Measurements from ENCODE around the gene AP3D1. TPM values are rescaled to one million over a fixed set of nuclear protein-coding genes. Genes with fewer than 3 reads are reported as not detected.

The AP3D1 gene
- total and polyA plus RNA-seq, 4 donors: 21.7 to 79.8 (median 59.6) TPM

DNA sequence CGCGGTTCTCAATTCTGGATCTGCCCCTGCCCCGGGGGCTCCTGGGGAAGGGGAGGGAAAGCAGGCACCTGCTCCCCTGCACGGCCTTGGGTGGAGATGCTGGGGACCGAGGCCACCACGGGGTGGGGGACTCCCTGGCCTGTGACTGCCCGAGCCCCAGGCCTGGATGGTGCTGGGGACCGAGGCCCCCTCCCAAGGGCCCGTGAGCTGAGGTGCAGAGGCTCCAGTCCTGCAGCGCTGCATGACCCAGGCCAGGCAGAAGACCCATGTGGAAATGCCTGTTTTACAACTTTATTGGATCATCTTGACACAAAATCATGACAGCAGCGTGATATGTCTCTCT, 50.7 kb downstream of the AP3D1 start:
- H3K4me3 ChIP-seq (ENCODE audit: low read depth in 1 of 3, low read length in 3 of 3): no peak overlapping the region
- 96% methylated on average over 11 of the region's 11 CpGs for WGBS
- peaks cover 4 to 9% (median 7%) of the 10 kb centered on the region in 4 donors for H3K4me1 ChIP-seq (ENCODE audit: control insufficient read depth in 4 of 4, insufficient read depth in 4 of 4, low read length in 3 of 4)
- H3K27me3 ChIP-seq (ENCODE audit: control insufficient read depth in 4 of 4, insufficient read depth in 4 of 4, low read length in 3 of 4): no peaks in the 10 kb centered on the region
- H3K36me3 ChIP-seq (ENCODE audit: control insufficient read depth in 4 of 4, insufficient read depth in 3 of 4, low read depth in 1 of 4, low read length in 3 of 4): peaks cover 7 to 38% (median 13%) of the 10 kb centered on the region in 4 donors
- H3K9ac ChIP-seq (ENCODE audit: low read depth in 1 of 2, low read length in 2 of 2): no peak overlapping the region
- no peak for TF ChIP-seq GABPA (IDR thresholded peaks at IDR 0.05 in 1 of 2, conservative IDR thresholded peaks at IDR 0.05 in 1 of 2)
- TF ChIP-seq, protein P1, sequence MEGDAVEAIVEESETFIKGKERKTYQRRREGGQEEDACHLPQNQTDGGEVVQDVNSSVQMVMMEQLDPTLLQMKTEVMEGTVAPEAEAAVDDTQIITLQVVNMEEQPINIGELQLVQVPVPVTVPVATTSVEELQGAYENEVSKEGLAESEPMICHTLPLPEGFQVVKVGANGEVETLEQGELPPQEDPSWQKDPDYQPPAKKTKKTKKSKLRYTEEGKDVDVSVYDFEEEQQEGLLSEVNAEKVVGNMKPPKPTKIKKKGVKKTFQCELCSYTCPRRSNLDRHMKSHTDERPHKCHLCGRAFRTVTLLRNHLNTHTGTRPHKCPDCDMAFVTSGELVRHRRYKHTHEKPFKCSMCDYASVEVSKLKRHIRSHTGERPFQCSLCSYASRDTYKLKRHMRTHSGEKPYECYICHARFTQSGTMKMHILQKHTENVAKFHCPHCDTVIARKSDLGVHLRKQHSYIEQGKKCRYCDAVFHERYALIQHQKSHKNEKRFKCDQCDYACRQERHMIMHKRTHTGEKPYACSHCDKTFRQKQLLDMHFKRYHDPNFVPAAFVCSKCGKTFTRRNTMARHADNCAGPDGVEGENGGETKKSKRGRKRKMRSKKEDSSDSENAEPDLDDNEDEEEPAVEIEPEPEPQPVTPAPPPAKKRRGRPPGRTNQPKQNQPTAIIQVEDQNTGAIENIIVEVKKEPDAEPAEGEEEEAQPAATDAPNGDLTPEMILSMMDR (IDR thresholded peaks at IDR 0.05; ENCODE audit: low read depth, low read length, missing input control): no peak
- TF ChIP-seq JUND (IDR thresholded peaks at IDR 0.05): no peak
- TF ChIP-seq SP1 (IDR thresholded peaks at IDR 0.05): no peak
- TF ChIP-seq HNF4A (conservative IDR thresholded peaks at IDR 0.05): no peak
- TF ChIP-seq HNF4G (IDR thresholded peaks at IDR 0.05): no peak
- TF ChIP-seq, protein P2, sequence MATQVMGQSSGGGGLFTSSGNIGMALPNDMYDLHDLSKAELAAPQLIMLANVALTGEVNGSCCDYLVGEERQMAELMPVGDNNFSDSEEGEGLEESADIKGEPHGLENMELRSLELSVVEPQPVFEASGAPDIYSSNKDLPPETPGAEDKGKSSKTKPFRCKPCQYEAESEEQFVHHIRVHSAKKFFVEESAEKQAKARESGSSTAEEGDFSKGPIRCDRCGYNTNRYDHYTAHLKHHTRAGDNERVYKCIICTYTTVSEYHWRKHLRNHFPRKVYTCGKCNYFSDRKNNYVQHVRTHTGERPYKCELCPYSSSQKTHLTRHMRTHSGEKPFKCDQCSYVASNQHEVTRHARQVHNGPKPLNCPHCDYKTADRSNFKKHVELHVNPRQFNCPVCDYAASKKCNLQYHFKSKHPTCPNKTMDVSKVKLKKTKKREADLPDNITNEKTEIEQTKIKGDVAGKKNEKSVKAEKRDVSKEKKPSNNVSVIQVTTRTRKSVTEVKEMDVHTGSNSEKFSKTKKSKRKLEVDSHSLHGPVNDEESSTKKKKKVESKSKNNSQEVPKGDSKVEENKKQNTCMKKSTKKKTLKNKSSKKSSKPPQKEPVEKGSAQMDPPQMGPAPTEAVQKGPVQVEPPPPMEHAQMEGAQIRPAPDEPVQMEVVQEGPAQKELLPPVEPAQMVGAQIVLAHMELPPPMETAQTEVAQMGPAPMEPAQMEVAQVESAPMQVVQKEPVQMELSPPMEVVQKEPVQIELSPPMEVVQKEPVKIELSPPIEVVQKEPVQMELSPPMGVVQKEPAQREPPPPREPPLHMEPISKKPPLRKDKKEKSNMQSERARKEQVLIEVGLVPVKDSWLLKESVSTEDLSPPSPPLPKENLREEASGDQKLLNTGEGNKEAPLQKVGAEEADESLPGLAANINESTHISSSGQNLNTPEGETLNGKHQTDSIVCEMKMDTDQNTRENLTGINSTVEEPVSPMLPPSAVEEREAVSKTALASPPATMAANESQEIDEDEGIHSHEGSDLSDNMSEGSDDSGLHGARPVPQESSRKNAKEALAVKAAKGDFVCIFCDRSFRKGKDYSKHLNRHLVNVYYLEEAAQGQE (IDR thresholded peaks at IDR 0.05): no peak
- TF ChIP-seq FOXA1 (IDR thresholded peaks at IDR 0.05): no peak
- TF ChIP-seq TAF1 (conservative IDR thresholded peaks at IDR 0.05): no peak
- TF ChIP-seq, protein P3, sequence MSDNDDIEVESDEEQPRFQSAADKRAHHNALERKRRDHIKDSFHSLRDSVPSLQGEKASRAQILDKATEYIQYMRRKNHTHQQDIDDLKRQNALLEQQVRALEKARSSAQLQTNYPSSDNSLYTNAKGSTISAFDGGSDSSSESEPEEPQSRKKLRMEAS (IDR thresholded peaks at IDR 0.05): no peak
- TF ChIP-seq, protein P4, sequence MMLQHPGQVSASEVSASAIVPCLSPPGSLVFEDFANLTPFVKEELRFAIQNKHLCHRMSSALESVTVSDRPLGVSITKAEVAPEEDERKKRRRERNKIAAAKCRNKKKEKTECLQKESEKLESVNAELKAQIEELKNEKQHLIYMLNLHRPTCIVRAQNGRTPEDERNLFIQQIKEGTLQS (IDR thresholded peaks at IDR 0.05): no peak
- TF ChIP-seq FOXA2 (IDR thresholded peaks at IDR 0.05): no peak
- TF ChIP-seq RXRA (IDR thresholded peaks at IDR 0.05): no peak
- TF ChIP-seq NR2F2 (IDR thresholded peaks at IDR 0.05): no peak
- no peaks in the 10 kb centered on the region for H3K9me3 ChIP-seq (ENCODE audit: control insufficient read depth in 4 of 4, low read length in 3 of 4)
- H3K27ac ChIP-seq (ENCODE audit: low read depth in 1 of 2, low read length in 2 of 2): no peak overlapping the region
- DNase-seq (ENCODE audit: low spot score): no peak

DNA sequence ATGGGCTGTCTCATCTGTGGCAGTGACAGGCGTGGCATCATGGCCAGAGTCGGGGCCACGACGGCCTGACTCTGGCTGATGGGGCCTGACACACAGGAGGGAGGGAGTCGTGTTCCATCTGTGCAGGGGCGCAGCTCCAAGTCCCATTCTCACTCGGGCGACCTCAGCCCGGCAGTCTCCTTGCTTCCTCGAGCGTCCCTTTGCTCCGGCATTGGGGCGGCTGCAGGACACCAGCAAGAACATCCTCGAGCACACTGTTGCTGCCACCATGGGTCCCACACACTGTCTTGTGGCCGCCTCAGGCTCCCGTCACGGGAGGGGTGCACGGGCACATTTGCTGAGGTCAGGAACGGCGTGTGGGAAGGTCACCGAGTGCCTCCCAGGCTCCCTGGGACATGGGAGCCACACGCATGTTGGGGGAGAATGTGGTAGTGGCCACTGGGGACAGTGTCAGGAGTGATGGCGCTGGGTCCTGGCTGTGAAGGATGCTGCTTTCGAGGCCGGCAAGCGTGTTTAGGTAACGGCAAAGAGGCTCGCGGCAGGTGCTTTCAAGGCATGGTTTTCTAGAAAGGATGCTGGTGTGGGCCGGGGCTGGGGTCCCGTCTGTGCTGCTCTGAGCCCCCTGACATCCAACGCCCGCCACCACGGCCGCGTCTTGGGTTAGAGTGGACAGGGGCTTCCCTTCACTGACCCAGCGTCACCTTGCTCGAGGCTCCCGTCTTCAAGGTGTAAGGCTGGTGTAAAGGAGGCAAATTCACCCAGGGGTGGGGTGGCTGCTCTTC, 51.2 kb downstream of the AP3D1 start:
- Histone ChIP-seq H3K9ac (ENCODE audit: low read depth in 1 of 2, low read length in 2 of 2) (no peak overlapping the region), H3K36me3 (ENCODE audit: control insufficient read depth in 4 of 4, insufficient read depth in 3 of 4, low read depth in 1 of 4, low read length in 3 of 4) (peaks cover 7 to 36% (median 13%) of the 10 kb centered on the region in 4 donors), H3K27me3 (ENCODE audit: control insufficient read depth in 4 of 4, insufficient read depth in 4 of 4, low read length in 3 of 4) (no peaks in the 10 kb centered on the region), H3K4me1 (ENCODE audit: control insufficient read depth in 4 of 4, insufficient read depth in 4 of 4, low read length in 3 of 4) (peaks cover 7 to 15% (median 12%) of the 10 kb centered on the region in 4 donors), H3K27ac (ENCODE audit: low read depth in 1 of 2, low read length in 2 of 2) (no peak overlapping the region), H3K9me3 (ENCODE audit: control insufficient read depth in 4 of 4, low read length in 3 of 4) (no peaks in the 10 kb centered on the region), H3K4me3 (ENCODE audit: low read depth in 1 of 3, low read length in 3 of 3) (no peak overlapping the region)
- DNase-seq (ENCODE audit: low spot score): no peak
- 94% methylated on average over 39 of the region's 39 CpGs for WGBS
- TF ChIP-seq, protein P3 (IDR thresholded peaks at IDR 0.05): no peak
- no peak for TF ChIP-seq FOXA2 (IDR thresholded peaks at IDR 0.05)
- no peak for TF ChIP-seq TAF1 (conservative IDR thresholded peaks at IDR 0.05)
- TF ChIP-seq, protein P1 (IDR thresholded peaks at IDR 0.05; ENCODE audit: low read depth, low read length, missing input control): no peak
- no peak for TF ChIP-seq GABPA (IDR thresholded peaks at IDR 0.05 in 1 of 2, conservative IDR thresholded peaks at IDR 0.05 in 1 of 2)
- TF ChIP-seq SP1 (IDR thresholded peaks at IDR 0.05): no peak
- TF ChIP-seq YY1 (IDR thresholded peaks at IDR 0.05): no peak
- TF ChIP-seq HNF4G (IDR thresholded peaks at IDR 0.05): no peak
- no peak for TF ChIP-seq FOXA1 (IDR thresholded peaks at IDR 0.05)
- TF ChIP-seq, protein P5, sequence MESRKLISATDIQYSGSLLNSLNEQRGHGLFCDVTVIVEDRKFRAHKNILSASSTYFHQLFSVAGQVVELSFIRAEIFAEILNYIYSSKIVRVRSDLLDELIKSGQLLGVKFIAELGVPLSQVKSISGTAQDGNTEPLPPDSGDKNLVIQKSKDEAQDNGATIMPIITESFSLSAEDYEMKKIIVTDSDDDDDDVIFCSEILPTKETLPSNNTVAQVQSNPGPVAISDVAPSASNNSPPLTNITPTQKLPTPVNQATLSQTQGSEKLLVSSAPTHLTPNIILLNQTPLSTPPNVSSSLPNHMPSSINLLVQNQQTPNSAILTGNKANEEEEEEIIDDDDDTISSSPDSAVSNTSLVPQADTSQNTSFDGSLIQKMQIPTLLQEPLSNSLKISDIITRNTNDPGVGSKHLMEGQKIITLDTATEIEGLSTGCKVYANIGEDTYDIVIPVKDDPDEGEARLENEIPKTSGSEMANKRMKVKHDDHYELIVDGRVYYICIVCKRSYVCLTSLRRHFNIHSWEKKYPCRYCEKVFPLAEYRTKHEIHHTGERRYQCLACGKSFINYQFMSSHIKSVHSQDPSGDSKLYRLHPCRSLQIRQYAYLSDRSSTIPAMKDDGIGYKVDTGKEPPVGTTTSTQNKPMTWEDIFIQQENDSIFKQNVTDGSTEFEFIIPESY (IDR thresholded peaks at IDR 0.05): no peak
- TF ChIP-seq EGR1 (IDR thresholded peaks at IDR 0.05; ENCODE audit: low read depth in 2 of 2): no peak
